Renal cortical epithelial cell (primary cell): ENCODE data around the gene CD200. TPM values are rescaled to one million over a fixed set of nuclear protein-coding genes. Genes with fewer than 3 reads are reported as not detected.

ENCODE experiments used
- DNase-seq: peaks from one replicate; pipeline ENCODE4 v3.0.0-alpha.2; 2011; ENCODE audit warnings: low read depth
- total RNA-seq: library from RNA; depleted of rRNA; stranded (reverse); fragments of >200 nt; gene quantifications from 2 replicates; pipeline ENCODE4 v1.2.3, GENCODE V29; 2014

The CD200 gene
- total RNA-seq, 1 donor from 2014 or later: 1.9 TPM

- no peak for DNase-seq
Measured at GRCh38 chr3:112411425-112411824, 78.5 kb downstream of the CD200 start.

Other genes with a start within 250 kb of the CD200 start
- gene C3orf52, start 246.8 kb upstream of the CD200 start, total RNA-seq: 33.1 and 68.9 TPM in 2 replicates
- gene GCSAM, start 199.9 kb upstream of the CD200 start, total RNA-seq: not detected in 2 replicates
- gene SLC9C1, start 38.9 kb upstream of the CD200 start, total RNA-seq: 0.25 and 1.7 TPM in 2 replicates
- gene BTLA, start 166.3 kb downstream of the CD200 start, total RNA-seq: 0.10 and 0.17 TPM in 2 replicates
- 57.1 and 77.3 TPM in 2 replicates for gene ATG3, start 228.8 kb downstream of the CD200 start, total RNA-seq
- 32.0 and 70.2 TPM in 2 replicates for gene SLC35A5, start 228.9 kb downstream of the CD200 start, total RNA-seq